ENCODE data around the gene TGFBR3.

The TGFBR3 gene

DNA sequence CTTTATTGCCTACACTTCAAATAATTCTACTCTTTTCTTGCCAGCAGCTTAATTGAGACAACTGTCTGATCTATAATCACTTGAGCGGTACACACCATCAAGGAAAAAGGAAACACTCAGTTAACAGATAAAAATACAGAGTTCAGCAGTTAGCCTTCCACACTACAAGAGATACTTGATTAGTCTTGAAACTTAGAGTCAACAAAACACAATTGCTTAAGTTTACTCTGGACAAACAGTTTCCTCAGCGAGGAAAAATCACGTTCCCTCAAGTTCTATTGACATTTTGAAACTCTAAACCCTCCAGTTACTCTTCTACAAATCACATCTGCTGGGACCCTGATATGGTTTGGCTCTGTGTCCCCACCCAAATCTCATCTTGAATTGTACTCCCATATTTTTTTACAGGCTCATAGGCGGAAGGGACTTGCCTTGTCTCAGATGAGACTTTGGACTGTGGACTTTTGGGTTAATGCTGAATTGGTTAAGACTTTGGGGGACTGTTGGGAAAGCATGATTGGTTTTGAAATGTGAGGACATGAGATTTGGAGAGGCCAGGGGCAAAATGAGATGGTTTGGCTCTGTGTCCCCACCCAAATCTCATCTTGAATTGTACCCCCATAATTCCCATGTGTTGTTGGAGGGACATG is 244.9 kb downstream of the TGFBR3 start:
- in situ Hi-C loops (cut with HindIII; ENCODE audit: low sequenced_read_pairs), result no loop called here
- DNase-seq (ENCODE audit: low read depth, low spot score), result no peak
- H3K4me3 ChIP-seq (ENCODE audit: low read depth, low read length), result no peak overlapping the region
- TF ChIP-seq, protein P1, sequence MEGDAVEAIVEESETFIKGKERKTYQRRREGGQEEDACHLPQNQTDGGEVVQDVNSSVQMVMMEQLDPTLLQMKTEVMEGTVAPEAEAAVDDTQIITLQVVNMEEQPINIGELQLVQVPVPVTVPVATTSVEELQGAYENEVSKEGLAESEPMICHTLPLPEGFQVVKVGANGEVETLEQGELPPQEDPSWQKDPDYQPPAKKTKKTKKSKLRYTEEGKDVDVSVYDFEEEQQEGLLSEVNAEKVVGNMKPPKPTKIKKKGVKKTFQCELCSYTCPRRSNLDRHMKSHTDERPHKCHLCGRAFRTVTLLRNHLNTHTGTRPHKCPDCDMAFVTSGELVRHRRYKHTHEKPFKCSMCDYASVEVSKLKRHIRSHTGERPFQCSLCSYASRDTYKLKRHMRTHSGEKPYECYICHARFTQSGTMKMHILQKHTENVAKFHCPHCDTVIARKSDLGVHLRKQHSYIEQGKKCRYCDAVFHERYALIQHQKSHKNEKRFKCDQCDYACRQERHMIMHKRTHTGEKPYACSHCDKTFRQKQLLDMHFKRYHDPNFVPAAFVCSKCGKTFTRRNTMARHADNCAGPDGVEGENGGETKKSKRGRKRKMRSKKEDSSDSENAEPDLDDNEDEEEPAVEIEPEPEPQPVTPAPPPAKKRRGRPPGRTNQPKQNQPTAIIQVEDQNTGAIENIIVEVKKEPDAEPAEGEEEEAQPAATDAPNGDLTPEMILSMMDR (IDR thresholded peaks at IDR 0.05; ENCODE audit: low read depth, low read length), result no peak

GRCh38 chr1:91637539-91637994 is 248.4 kb downstream of the TGFBR3 start:
- TF ChIP-seq, protein P1 (IDR thresholded peaks at IDR 0.05; ENCODE audit: low read depth, low read length), result no peak
- H3K4me3 ChIP-seq (ENCODE audit: low read depth, low read length), result no peak overlapping the region
- in situ Hi-C loops (cut with HindIII; ENCODE audit: low sequenced_read_pairs), result no loop called here
- no peak for DNase-seq (ENCODE audit: low read depth, low spot score)

GRCh38 chr1:91635763-91636162 is 250.2 kb downstream of the TGFBR3 start:
- no peak overlapping the region for H3K4me3 ChIP-seq (ENCODE audit: low read depth, low read length)
- DNase-seq (ENCODE audit: low read depth, low spot score), result no peak
- TF ChIP-seq, protein P1 (IDR thresholded peaks at IDR 0.05; ENCODE audit: low read depth, low read length), result no peak
- in situ Hi-C loops (cut with HindIII; ENCODE audit: low sequenced_read_pairs), result no loop called here

DNA sequence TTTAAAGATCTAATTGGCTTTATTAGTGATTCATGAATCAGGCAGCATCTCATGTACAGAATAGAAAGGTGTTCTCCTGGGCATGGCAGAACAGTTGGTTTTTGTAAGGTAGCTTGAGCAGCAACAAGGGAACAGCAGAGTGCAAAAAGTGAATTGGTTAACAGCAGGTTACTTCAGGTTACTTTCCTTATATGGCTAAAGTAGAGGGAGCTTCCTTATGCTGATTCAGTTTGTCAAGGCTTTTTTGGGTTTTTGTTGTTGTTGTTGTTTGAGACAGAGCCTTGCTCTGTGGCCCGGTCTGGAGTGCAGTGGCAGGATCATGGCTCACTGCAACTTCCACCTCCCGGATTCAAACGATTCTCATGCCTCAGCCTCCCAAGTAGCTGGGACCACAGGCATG is 252.5 kb downstream of the TGFBR3 start:
- no peak for DNase-seq (ENCODE audit: low read depth, low spot score)
- TF ChIP-seq, protein P1 (IDR thresholded peaks at IDR 0.05; ENCODE audit: low read depth, low read length), result no peak
- in situ Hi-C loops (cut with HindIII; ENCODE audit: low sequenced_read_pairs), result no loop called here
- H3K4me3 ChIP-seq (ENCODE audit: low read depth, low read length), result no peak overlapping the region

GRCh38 chr1:91631718-91632330 is 254.1 kb downstream of the TGFBR3 start:
- in situ Hi-C loops (cut with HindIII; ENCODE audit: low sequenced_read_pairs), result no loop called here
- TF ChIP-seq, protein P1 (IDR thresholded peaks at IDR 0.05; ENCODE audit: low read depth, low read length), result no peak

DNA sequence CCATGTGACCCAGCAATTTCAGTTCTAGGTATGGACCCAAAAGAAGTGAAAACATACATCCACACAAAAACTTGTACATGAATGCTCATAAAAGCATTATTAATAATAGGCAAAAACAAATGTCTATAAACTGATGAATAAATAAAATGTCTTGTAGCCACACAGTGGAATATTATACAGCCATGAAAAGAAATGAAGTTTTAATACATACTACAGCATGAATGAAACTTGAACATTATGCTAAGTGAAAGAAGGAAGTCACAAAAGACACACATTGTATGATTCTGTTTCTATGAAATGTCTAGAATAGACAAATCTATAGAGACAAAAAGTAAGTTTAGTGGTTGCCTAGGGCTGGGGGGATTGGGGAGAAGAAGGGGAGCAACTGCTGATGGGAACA is 255.1 kb downstream of the TGFBR3 start:
- DNase-seq (ENCODE audit: low read depth, low spot score), result no peak
- in situ Hi-C loops (cut with HindIII; ENCODE audit: low sequenced_read_pairs), result no loop called here
- TF ChIP-seq, protein P1 (IDR thresholded peaks at IDR 0.05; ENCODE audit: low read depth, low read length), result no peak
- H3K4me3 ChIP-seq (ENCODE audit: low read depth, low read length), result no peak overlapping the region

More at GRCh38 chr1:91631718-91632330, 254.1 kb downstream of the TGFBR3 start:
- DNase-seq (ENCODE audit: low read depth, low spot score), result no peak
- no peak overlapping the region for H3K4me3 ChIP-seq (ENCODE audit: low read depth, low read length)
